GM23338 (cell line): ENCODE results near the gene MYO1F.

Experiments
- CTCF ChIP-seq, 2 experiments: fragments of 200-600 bp in 1 of 2; sonication (generic) in 1 of 2; conservative IDR thresholded peaks; 2 replicates each; pipeline versions ENCODE4 v1.5.1 to v1.6.1; 2016 to 2017; ENCODE audit warnings: antibody characterized with exemption in 2 of 2, low read depth in 2 of 2, mild to moderate bottlenecking in 2 of 2, moderate library complexity in 1 of 2
- EZH2 ChIP-seq: fragments of 200-600 bp; sonication (generic); IDR thresholded peaks from one replicate; pipeline ENCODE4 v1.8.0; 2017; ENCODE audit warnings: antibody characterized with exemption, mild to moderate bottlenecking, low read depth; ENCODE audit not compliant: unreplicated experiment
- EZH2phosphoT487 ChIP-seq: fragments of 200-600 bp; sonication (generic); IDR thresholded peaks from one replicate; pipeline ENCODE4 v1.8.1; 2018; ENCODE audit warnings: antibody characterized with exemption; ENCODE audit not compliant: unreplicated experiment
- POLR2AphosphoS5 ChIP-seq: IDR thresholded peaks from 2 replicates; pipeline ENCODE4 v1.6.1; 2016; ENCODE audit warnings: antibody characterized with exemption, low read depth
- STAT1 ChIP-seq: IDR thresholded peaks from one replicate; pipeline ENCODE4 v1.6.1; 2016; ENCODE audit warnings: antibody characterized with exemption; ENCODE audit not compliant: unreplicated experiment
- ZNF114 ChIP-seq: fragments of 250-450 bp; sonication (Bioruptor Pico); IDR thresholded peaks from 2 replicates; pipeline ENCODE4 v1.5.0; 2020; ENCODE audit warnings: mild to moderate bottlenecking, moderate library complexity
- ZNF331 ChIP-seq: fragments of 250-450 bp; sonication (Bioruptor Pico); IDR thresholded peaks from 2 replicates; pipeline ENCODE4 v1.5.0; 2020; ENCODE audit warnings: low read depth, mild to moderate bottlenecking, moderate library complexity

GRCh38 chr19:8545743-8546142 is 31.5 kb downstream of the MYO1F start:
- no peak for TF ChIP-seq CTCF (conservative IDR thresholded peaks at IDR 0.05; ENCODE audit: low read depth in 2 of 2)
- no peak for TF ChIP-seq POLR2AphosphoS5
- TF ChIP-seq EZH2phosphoT487 = no peak
- TF ChIP-seq ZNF331 (CRISPR knock-in tag) = no peak
- no peak for TF ChIP-seq ZNF114 (CRISPR knock-in tag)
- TF ChIP-seq STAT1 = no peak
- no peak for TF ChIP-seq EZH2
